D721Med (cell line): ENCODE data around the gene ELL.

ENCODE experiments used
- DNase-seq: peaks from one replicate; pipeline ENCODE4 v3.0.0; 2011; ENCODE audit warnings: low spot score; ENCODE audit not compliant: insufficient read length
- FAIRE-seq: peaks from 2 replicates; lab custom pipeline; 2011; peaks lifted over from hg19 to GRCh38; lab: Jason Lieb, UNC
- CTCF ChIP-seq: IDR thresholded peaks from 2 replicates; pipeline ENCODE4 v1.5.1; 2012; ENCODE audit warnings: mild to moderate bottlenecking, control low read depth; ENCODE audit not compliant: insufficient read depth; ENCODE audit errors: missing control alignments

The ELL gene

GRCh38 chr19:18473003-18473705 lies 48.7 kb downstream of the ELL start:
- FAIRE-seq (no peak), DNase-seq (no peak)
- TF ChIP-seq CTCF, result no peak

DNA sequence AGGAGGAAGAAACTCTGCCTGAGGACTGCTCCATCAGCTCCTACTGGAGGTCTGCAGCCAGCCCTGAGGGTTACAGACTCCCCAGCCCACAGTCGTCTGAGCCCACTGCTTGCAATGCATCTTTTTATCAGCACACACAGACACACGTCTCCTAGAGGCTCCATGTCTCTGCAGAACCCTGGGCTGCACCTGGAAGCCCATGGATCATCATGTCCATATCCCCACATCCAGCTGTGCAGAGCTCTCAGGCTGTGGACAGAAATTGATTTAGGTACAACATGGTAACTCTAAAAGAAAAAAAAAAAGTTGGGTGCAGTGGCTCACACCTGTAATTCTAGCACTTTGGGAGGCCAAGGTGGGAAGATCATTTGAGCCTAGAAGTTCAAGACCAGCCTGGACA lies 51.1 kb downstream of the ELL start:
- FAIRE-seq (no peak), DNase-seq (no peak)
- no peak for TF ChIP-seq CTCF

- FAIRE-seq, result no peak
- TF ChIP-seq CTCF, result peak; percentile 58
- DNase-seq, result peak; percentile 71
These were observed 52.6 kb downstream of the ELL start for GRCh38 chr19:18469069-18469846.

DNA sequence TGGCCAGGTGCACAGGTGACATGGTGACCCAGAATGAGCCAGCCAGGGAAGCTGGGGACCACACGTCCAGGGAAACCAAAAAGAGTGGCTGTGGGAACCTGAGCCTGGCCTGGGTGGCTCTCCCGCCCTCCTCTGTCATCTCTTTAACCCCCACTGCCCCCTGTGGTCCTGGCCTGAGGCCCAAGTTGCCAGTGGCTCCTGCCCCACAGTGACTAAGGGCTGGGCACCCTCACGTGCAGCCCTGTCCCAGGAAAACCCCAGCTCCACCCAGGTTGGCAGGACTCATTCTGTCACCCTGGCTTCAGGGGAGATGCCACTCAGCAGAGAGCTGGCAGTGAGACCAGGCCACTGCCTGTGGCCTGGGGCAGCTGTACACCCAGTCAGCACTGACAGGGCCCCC lies 53.4 kb downstream of the ELL start:
- DNase-seq (no peak), FAIRE-seq (no peak)
- no peak for TF ChIP-seq CTCF

DNA sequence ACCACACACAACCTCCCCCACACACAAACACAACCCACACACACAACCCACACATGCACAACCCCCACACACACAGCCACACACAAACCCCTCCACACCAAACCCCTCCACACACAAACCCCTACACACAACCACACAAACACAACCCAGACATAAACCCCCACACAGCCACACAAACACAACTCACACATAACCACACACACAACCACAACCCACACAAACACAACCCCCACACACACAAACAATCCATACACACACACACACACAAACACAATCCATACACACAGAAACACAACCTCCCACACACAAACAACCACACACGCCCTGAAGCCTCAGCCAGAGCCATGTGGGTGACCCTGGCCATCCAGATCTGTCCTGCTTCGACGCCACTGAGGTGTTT lies 53.9 kb downstream of the ELL start:
- no peak for TF ChIP-seq CTCF
- FAIRE-seq, result no peak
- no peak for DNase-seq

- TF ChIP-seq CTCF, result no peak
- no peak for FAIRE-seq
- no peak for DNase-seq
These were observed 55.5 kb downstream of the ELL start for GRCh38 chr19:18466354-18466753.

DNA sequence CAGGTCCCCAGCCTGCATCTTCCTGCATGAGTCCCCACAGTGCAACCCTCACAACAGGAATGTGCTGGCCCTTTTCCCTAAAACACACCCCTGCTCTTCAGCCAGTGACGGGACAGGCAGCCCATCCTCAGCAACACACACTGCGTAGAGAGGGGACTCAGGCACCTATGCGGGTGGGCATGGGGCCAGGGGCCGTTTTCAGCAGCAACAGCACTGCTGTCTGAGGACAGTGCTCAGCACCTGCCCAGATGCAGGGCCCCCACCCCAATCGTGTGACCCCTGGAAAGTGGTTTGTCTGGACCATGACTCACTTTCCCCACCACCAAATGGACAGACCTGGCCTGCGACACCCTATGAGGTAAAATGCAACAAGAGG lies 55.9 kb downstream of the ELL start:
- no peak for TF ChIP-seq CTCF
- FAIRE-seq, result no peak
- DNase-seq, result no peak
